ENCODE measurements around the gene SUMO1.

Gene SUMO1

GRCh38 chr2:202194418-202194817, 44.0 kb downstream of the SUMO1 start:
- Histone ChIP-seq H3K36me3 (ENCODE audit: control insufficient read depth, insufficient read depth, low read length) (no peaks in the 10 kb centered on the region), H3K4me3 (replicated peaks; ENCODE audit: low read depth, low read length) (no peak overlapping the region), H3K27me3 (replicated peaks; ENCODE audit: control insufficient read depth, insufficient read depth, low read length) (no peaks in the 10 kb centered on the region; the same call in 1 of the 2 replicates)
- no peak for TF ChIP-seq CTCF (IDR thresholded peaks at IDR 0.05; ENCODE audit: insufficient read depth, low read length, poor library complexity, severe bottlenecking)
- no peak for DNase-seq (ENCODE audit: extremely low read depth, insufficient read length)

- TF ChIP-seq CTCF (IDR thresholded peaks at IDR 0.05; ENCODE audit: insufficient read depth, low read length, poor library complexity, severe bottlenecking) = no peak
- DNase-seq (ENCODE audit: extremely low read depth, insufficient read length) = no peak
Measured at GRCh38 chr2:202193881-202194353, 44.5 kb downstream of the SUMO1 start.

GRCh38 chr2:202193305-202193704, 45.1 kb downstream of the SUMO1 start:
- DNase-seq (ENCODE audit: extremely low read depth, insufficient read length) = no peak
- Histone ChIP-seq H3K4me3 (replicated peaks; ENCODE audit: low read depth, low read length) (no peak overlapping the region), H3K27me3 (replicated peaks; ENCODE audit: control insufficient read depth, insufficient read depth, low read length) (no peaks in the 10 kb centered on the region; the same call in none of the 2 replicates), H3K36me3 (ENCODE audit: control insufficient read depth, insufficient read depth, low read length) (no peaks in the 10 kb centered on the region)
- no peak for TF ChIP-seq CTCF (IDR thresholded peaks at IDR 0.05; ENCODE audit: insufficient read depth, low read length, poor library complexity, severe bottlenecking)

More at GRCh38 chr2:202193881-202194353, 44.5 kb downstream of the SUMO1 start:
- H3K27me3 ChIP-seq (replicated peaks; ENCODE audit: control insufficient read depth, insufficient read depth, low read length) = no peaks in the 10 kb centered on the region; the same call in 1 of the 2 replicates
- no peak overlapping the region for H3K4me3 ChIP-seq (replicated peaks; ENCODE audit: low read depth, low read length)
- no peaks in the 10 kb centered on the region for H3K36me3 ChIP-seq (ENCODE audit: control insufficient read depth, insufficient read depth, low read length)

- Histone ChIP-seq H3K4me3 (replicated peaks; ENCODE audit: low read depth, low read length) (no peak overlapping the region), H3K27me3 (replicated peaks; ENCODE audit: control insufficient read depth, insufficient read depth, low read length) (no peaks in the 10 kb centered on the region; the same call in none of the 2 replicates), H3K36me3 (ENCODE audit: control insufficient read depth, insufficient read depth, low read length) (no peaks in the 10 kb centered on the region)
- no peak for DNase-seq (ENCODE audit: extremely low read depth, insufficient read length)
- TF ChIP-seq CTCF (IDR thresholded peaks at IDR 0.05; ENCODE audit: insufficient read depth, low read length, poor library complexity, severe bottlenecking) = no peak
Measured at GRCh38 chr2:202187570-202187969, 50.8 kb downstream of the SUMO1 start.

GRCh38 chr2:202186641-202187202, 51.7 kb downstream of the SUMO1 start:
- no peak overlapping the region for H3K4me3 ChIP-seq (replicated peaks; ENCODE audit: low read depth, low read length)
- no peak for TF ChIP-seq CTCF (IDR thresholded peaks at IDR 0.05; ENCODE audit: insufficient read depth, low read length, poor library complexity, severe bottlenecking)
- H3K27me3 ChIP-seq (replicated peaks; ENCODE audit: control insufficient read depth, insufficient read depth, low read length) = no peaks in the 10 kb centered on the region; the same call in none of the 2 replicates
- no peak for DNase-seq (ENCODE audit: extremely low read depth, insufficient read length)
- H3K36me3 ChIP-seq (ENCODE audit: control insufficient read depth, insufficient read depth, low read length) = no peaks in the 10 kb centered on the region
